Stromal cell of bone marrow (primary cell): ENCODE data around the gene OR2F1.
A peak's percentile ranks its signal among the peaks of the same experiment; 100 is the strongest.
"Not testable (repeated sequence)": the region's sequence is repeated elsewhere in the genome, so short reads cannot be mapped to it uniquely, and the experiment has no call there.

ENCODE experiments used
- DNase-seq: peaks from one replicate; pipeline ENCODE4 v3.0.0-alpha.2; 2012; ENCODE audit warnings: low read depth

Gene OR2F1

DNA sequence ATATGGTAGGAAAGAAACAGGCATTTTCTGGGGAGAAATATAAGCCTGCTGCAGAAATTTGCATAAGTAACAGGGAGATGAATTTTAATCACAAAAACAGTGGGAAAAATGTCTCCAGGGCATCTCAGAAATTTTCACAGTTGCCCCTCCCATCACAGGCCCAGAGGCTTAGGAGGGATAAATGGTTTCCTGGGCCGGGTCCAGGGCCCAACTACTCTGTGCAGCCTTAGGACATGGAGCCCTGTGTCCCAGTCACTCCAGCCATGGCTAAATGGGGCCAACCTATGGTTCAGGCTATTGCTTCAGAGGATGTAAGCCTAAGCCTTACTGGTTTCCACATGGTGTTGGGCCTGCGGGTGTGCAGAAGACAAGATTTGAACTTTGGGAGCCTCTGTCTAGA, 54.7 kb downstream of the OR2F1 start:
- DNase-seq: no peak

DNA sequence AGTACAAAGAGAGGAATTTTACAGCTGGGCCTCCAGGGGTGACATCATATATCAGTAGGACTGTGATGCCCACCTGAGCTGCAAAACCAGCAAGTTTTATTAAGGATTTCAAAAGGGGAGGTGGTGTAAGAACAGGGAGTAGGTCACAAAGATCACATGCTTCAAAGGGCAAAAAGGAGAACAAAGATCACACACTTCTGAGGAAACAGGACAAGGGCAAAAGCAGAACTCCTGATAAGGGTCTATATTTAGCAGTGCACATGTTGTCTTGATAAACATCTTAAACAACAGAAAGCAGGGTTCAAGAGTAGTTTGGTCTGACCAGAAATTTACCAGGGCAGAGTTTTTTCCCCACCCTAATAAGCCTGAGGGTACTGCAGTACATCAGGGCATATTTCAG, 55.4 kb downstream of the OR2F1 start:
- not testable (repeated sequence) for DNase-seq

DNA sequence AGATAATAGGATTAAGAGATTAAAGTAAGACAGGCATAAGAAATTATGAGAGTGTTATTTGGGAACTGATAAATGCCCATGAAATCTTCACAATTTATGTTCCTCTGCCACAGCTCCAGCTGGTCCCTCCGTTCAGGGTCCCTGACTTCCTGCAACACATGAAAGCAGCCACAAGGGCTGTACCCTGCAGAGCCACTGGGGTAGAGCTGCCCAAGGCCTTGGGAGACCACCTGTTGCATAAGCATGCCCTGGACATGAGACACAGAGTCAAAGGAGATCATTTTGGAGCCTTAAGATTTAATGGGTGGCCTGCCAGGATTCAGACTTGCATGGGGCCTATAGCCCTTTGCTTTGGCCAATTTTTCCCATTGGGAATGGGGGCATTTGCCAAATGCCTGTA, 56.2 kb downstream of the OR2F1 start:
- not testable (repeated sequence) for DNase-seq

DNA sequence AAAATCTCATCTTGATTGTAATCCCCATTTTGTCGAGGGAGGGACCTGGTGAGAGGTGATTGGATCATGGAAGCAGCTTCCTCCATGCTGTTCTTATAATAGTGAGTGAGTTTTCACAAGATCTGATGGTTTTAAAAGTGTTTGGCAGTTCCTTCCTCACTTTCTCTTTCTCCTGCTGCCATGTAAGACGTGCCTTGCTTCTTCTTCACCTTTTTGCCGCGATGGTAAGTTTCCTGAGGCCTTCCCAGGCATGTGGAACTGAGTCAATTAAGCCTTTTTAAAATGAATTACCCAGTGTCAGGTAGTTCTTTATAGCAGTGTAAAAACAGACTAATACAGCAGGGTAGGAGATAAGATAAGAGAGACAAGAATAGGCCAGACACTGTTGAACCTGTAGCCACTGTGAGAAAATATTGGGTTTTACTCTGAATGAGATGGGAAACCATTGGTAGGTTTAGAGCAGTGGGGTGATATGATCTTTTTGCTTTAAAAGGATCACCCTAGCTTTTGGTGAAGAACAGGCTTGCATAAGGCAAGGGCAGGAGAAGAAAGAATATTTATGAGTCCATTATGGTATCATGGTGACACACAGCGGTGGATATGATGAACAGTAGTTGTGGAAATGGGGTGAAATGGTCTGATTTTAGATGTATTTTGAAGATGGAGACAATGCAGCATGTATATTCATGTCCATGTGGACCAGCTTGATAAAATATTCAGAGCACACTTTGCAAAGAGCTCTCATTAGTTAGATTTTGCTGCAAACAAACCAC, 57.0 kb downstream of the OR2F1 start:
- peak; percentile 16 for DNase-seq
